GM19467 (cell line): ENCODE results near the gene THAP3.
"Not testable (repeated sequence)": the region's sequence is repeated elsewhere in the genome, so short reads cannot be mapped to it uniquely, and the experiment has no call there.

ENCODE experiments used
- ATAC-seq: cut with Tn5 transposase; IDR thresholded peaks from one replicate; pipeline ENCODE4 v1.9.1; 2021; ENCODE audit warnings: mild to moderate bottlenecking, moderate library complexity; ENCODE audit not compliant: unreplicated experiment

THAP3 gene

GRCh38 chr1:6632588-6633514 lies 8.2 kb downstream of the THAP3 start:
- ATAC-seq = no peak

- no peak for ATAC-seq
Measured at GRCh38 chr1:6634371-6635052, 9.8 kb downstream of the THAP3 start.

- ATAC-seq = no peak
Measured at GRCh38 chr1:6635161-6635909, 10.7 kb downstream of the THAP3 start.

- ATAC-seq = no peak
Measured at GRCh38 chr1:6635910-6636760, 11.5 kb downstream of the THAP3 start.

- ATAC-seq = not testable (repeated sequence)
Measured at GRCh38 chr1:6636778-6637177, 12.1 kb downstream of the THAP3 start.

GRCh38 chr1:6637770-6638169 lies 13.1 kb downstream of the THAP3 start:
- no peak for ATAC-seq

- ATAC-seq = no peak
Measured at GRCh38 chr1:6638226-6638625, 13.6 kb downstream of the THAP3 start.

GRCh38 chr1:6640867-6641266 lies 16.2 kb downstream of the THAP3 start:
- not testable (repeated sequence) for ATAC-seq

GRCh38 chr1:6645018-6645417 lies 20.4 kb downstream of the THAP3 start:
- no peak for ATAC-seq

GRCh38 chr1:6646499-6647148 lies 22.0 kb downstream of the THAP3 start:
- no peak for ATAC-seq

GRCh38 chr1:6648556-6648955 lies 23.9 kb downstream of the THAP3 start:
- no peak for ATAC-seq

- no peak for ATAC-seq
Measured at GRCh38 chr1:6651909-6652308, 27.2 kb downstream of the THAP3 start.

GRCh38 chr1:6652986-6653385 lies 28.3 kb downstream of the THAP3 start:
- ATAC-seq = no peak

GRCh38 chr1:6653436-6654290 lies 29.0 kb downstream of the THAP3 start:
- ATAC-seq = no peak

- ATAC-seq = no peak
Measured at GRCh38 chr1:6657138-6657537, 32.5 kb downstream of the THAP3 start.

GRCh38 chr1:6658359-6659060 lies 33.8 kb downstream of the THAP3 start:
- ATAC-seq = no peak

GRCh38 chr1:6660415-6661049 lies 35.9 kb downstream of the THAP3 start:
- ATAC-seq = no peak

GRCh38 chr1:6662468-6662867 lies 37.8 kb downstream of the THAP3 start:
- not testable (repeated sequence) for ATAC-seq
